ENCODE results near the gene MREG.

MREG gene

GRCh38 chr2:215910180-215910579 is 103.2 kb downstream of the MREG start:
- TF ChIP-seq, protein P1, sequence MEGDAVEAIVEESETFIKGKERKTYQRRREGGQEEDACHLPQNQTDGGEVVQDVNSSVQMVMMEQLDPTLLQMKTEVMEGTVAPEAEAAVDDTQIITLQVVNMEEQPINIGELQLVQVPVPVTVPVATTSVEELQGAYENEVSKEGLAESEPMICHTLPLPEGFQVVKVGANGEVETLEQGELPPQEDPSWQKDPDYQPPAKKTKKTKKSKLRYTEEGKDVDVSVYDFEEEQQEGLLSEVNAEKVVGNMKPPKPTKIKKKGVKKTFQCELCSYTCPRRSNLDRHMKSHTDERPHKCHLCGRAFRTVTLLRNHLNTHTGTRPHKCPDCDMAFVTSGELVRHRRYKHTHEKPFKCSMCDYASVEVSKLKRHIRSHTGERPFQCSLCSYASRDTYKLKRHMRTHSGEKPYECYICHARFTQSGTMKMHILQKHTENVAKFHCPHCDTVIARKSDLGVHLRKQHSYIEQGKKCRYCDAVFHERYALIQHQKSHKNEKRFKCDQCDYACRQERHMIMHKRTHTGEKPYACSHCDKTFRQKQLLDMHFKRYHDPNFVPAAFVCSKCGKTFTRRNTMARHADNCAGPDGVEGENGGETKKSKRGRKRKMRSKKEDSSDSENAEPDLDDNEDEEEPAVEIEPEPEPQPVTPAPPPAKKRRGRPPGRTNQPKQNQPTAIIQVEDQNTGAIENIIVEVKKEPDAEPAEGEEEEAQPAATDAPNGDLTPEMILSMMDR (IDR thresholded peaks at IDR 0.05; ENCODE audit: borderline replicate concordance, control extremely low read depth, extremely low read depth, insufficient read depth, missing control alignments), result no peak
- in situ Hi-C loops (cut with MboI; ENCODE audit: low sequenced_read_pairs, unreplicated experiment), result no loop called here
- DNase-seq (ENCODE audit: low spot score), result no peak

DNA sequence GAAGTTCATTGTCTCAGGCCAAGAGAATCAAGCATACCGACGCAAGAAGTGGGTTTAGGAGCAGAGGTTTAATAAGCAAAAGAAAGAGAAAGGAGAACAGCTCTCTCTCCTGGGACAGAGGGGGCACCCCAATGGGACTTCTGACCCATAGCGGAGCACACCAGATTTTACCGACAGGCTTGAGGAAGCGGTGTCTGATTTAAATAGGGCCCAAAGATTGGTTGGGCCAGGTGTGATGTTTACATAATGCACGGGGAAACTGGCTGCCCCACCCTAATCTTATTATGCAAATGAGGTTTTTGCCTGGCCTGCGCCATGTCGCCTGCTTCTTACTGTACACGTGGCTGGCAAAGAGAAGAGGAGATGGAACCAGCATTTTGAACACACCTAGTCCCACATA is 106.2 kb downstream of the MREG start:
- in situ Hi-C loops (cut with MboI; ENCODE audit: low sequenced_read_pairs, unreplicated experiment), result no loop called here
- TF ChIP-seq, protein P1 (IDR thresholded peaks at IDR 0.05; ENCODE audit: borderline replicate concordance, control extremely low read depth, extremely low read depth, insufficient read depth, missing control alignments), result no peak
- no peak for DNase-seq (ENCODE audit: low spot score)

DNA sequence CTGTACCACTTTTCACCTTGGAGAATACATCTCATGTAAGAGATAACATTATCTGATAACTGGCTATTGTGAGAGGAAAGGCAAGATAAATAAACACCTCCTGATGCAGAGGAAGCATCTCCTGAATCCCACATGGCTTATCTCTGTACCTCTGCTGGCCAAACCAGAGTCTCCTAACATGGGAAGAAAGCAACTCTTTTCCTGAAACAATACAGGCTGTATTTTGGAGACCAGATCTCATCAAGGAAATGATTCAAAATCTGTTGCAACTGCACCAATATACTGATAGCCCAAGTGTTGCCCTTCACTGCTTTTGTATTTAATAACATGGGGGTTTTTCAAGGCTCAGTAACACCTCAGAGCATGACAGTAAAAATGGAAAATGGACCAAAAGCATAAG is 106.9 kb downstream of the MREG start:
- no peak for DNase-seq (ENCODE audit: low spot score)
- in situ Hi-C loops (cut with MboI; ENCODE audit: low sequenced_read_pairs, unreplicated experiment), result no loop called here

DNA sequence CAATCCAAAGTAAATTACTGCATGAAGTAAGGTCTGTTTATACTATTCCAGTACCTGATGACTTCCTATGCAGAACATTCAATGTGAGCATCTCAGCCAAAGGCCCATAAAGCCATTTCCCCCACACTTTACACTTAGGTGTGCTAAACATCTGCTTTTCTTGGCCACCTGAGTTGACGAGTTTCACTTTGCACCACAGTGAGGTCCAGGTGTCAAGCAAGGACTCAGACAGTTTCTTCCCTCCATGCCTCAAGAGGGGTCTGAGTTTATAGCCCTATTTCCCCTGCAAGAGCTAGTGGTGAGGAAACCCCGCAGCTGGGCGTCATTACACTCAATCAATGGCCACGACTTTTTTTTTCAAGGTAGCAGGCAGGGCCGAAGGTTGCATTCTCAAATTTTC is 107.7 kb downstream of the MREG start:
- TF ChIP-seq, protein P1 (IDR thresholded peaks at IDR 0.05; ENCODE audit: borderline replicate concordance, control extremely low read depth, extremely low read depth, insufficient read depth, missing control alignments), result no peak
- no peak for DNase-seq (ENCODE audit: low spot score)
- in situ Hi-C loops (cut with MboI; ENCODE audit: low sequenced_read_pairs, unreplicated experiment), result no loop called here

More for the DNA sequence above, 106.9 kb downstream of the MREG start:
- TF ChIP-seq, protein P1 (IDR thresholded peaks at IDR 0.05; ENCODE audit: borderline replicate concordance, control extremely low read depth, extremely low read depth, insufficient read depth, missing control alignments), result no peak

DNA sequence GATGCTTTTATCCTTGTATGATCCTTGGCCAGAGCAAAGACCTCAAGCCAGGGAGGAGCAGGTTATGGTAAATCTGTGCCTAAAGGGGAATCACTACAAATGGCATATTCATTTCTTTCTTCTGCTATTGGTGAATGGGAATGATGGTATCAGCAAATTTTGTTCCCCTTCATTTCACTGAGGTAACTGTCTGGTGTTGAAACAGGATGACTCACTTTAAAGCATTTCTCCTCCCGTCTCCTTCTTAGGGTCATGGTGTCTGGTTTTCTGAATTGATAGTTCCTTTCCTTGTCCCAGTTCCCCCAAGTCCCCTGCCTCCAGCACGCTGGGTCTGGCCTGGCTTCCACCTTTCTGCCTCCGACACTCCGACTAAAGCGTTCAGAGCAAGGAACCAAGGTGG is 109.2 kb downstream of the MREG start:
- in situ Hi-C loops (cut with MboI; ENCODE audit: low sequenced_read_pairs, unreplicated experiment), result no loop called here
- TF ChIP-seq, protein P1 (IDR thresholded peaks at IDR 0.05; ENCODE audit: borderline replicate concordance, control extremely low read depth, extremely low read depth, insufficient read depth, missing control alignments), result no peak
- no peak for DNase-seq (ENCODE audit: low spot score)

- in situ Hi-C loops (cut with MboI; ENCODE audit: low sequenced_read_pairs, unreplicated experiment), result no loop called here
- DNase-seq (ENCODE audit: low spot score), result no peak
- TF ChIP-seq, protein P1 (IDR thresholded peaks at IDR 0.05; ENCODE audit: borderline replicate concordance, control extremely low read depth, extremely low read depth, insufficient read depth, missing control alignments), result no peak
These were observed 110.1 kb downstream of the MREG start for GRCh38 chr2:215903203-215903602.

DNA sequence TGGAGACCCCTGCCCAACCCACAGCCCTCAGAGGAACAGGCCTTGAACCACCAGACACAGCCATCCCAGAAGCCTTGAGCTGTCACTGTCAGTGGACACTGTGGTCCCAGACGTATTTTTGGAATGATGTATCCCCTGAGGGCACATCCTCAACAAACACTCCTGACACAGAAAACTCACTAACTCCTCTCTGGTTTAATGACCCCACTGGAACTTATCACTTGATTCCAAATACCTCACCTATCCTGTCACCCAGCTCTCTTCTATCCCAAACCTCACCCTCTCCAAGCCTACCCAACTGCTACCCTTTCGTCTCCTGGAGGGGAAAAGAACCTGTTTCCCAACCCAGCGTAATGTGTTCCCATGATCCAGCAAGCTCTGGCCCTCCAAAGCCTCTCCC is 111.6 kb downstream of the MREG start:
- no peak for DNase-seq (ENCODE audit: low spot score)
- TF ChIP-seq, protein P1 (IDR thresholded peaks at IDR 0.05; ENCODE audit: borderline replicate concordance, control extremely low read depth, extremely low read depth, insufficient read depth, missing control alignments), result no peak
- in situ Hi-C loops (cut with MboI; ENCODE audit: low sequenced_read_pairs, unreplicated experiment), result no loop called here

Measured in GM13976 (cell line).